ENCODE data around the gene LHPP.

The LHPP gene

DNA sequence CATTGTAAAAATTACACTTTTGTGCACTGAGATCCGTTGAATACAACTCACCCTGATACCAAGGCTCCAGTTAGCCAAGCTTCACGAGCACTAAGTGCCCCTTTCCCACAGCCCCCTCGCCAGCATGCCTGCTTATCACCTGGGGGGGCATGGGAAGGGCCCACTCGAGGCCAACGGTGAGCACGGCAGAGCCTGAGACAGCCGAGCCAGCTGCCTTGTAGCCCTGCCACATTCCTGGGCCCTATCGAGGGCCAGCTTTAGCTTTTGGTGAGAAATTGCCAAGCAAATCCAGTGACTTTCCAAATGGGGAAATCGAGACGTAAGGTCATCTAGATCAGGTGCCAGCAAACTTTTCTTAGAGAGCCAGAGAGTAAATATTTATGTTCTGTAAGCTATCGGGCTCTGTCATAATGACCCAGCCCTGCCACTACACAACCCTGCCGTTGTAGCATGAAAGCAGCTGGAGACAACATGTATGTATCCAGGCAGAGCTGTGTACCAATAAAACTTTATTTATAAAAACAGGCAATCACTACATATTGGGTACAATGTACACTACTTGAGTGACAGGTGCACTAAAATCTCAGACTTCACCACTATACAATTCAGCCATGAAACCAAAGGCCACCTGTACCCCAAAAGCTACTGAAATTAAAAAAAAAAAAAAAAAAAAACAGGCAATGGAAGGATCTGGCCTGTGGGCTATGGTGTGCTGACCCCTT is 198.9 kb downstream of the LHPP start:
- H3K4me1 ChIP-seq (ENCODE audit: low read depth, poor library complexity, severe bottlenecking): peaks cover 64% of the 10 kb centered on the region
- no peak overlapping the region for H3K4me3 ChIP-seq (IDR thresholded peaks at IDR 0.05; ENCODE audit: insufficient read depth, low read depth, low read length)
- peak overlapping the region; percentile 97 for H3K4me2 ChIP-seq
- no peaks in the 10 kb centered on the region for H3K36me3 ChIP-seq (ENCODE audit: insufficient read depth)
- no peaks in the 10 kb centered on the region for H4K20me1 ChIP-seq (ENCODE audit: insufficient read depth)
- peak overlapping the region; percentile 88; the same call in 1 of the 2 replicates for H3K27ac ChIP-seq
- H2AFZ ChIP-seq (ENCODE audit: low read depth): no peak overlapping the region
- peaks cover 43% of the 10 kb centered on the region for H3K79me2 ChIP-seq (ENCODE audit: insufficient read depth, low read depth)
- no peaks in the 10 kb centered on the region for H3K27me3 ChIP-seq (ENCODE audit: insufficient read depth, low read depth)
- H3K9ac ChIP-seq: no peak overlapping the region
- TF ChIP-seq, protein P1, sequence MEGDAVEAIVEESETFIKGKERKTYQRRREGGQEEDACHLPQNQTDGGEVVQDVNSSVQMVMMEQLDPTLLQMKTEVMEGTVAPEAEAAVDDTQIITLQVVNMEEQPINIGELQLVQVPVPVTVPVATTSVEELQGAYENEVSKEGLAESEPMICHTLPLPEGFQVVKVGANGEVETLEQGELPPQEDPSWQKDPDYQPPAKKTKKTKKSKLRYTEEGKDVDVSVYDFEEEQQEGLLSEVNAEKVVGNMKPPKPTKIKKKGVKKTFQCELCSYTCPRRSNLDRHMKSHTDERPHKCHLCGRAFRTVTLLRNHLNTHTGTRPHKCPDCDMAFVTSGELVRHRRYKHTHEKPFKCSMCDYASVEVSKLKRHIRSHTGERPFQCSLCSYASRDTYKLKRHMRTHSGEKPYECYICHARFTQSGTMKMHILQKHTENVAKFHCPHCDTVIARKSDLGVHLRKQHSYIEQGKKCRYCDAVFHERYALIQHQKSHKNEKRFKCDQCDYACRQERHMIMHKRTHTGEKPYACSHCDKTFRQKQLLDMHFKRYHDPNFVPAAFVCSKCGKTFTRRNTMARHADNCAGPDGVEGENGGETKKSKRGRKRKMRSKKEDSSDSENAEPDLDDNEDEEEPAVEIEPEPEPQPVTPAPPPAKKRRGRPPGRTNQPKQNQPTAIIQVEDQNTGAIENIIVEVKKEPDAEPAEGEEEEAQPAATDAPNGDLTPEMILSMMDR (conservative IDR thresholded peaks at IDR 0.05; ENCODE audit: low read depth, low read length): no peak

DNA sequence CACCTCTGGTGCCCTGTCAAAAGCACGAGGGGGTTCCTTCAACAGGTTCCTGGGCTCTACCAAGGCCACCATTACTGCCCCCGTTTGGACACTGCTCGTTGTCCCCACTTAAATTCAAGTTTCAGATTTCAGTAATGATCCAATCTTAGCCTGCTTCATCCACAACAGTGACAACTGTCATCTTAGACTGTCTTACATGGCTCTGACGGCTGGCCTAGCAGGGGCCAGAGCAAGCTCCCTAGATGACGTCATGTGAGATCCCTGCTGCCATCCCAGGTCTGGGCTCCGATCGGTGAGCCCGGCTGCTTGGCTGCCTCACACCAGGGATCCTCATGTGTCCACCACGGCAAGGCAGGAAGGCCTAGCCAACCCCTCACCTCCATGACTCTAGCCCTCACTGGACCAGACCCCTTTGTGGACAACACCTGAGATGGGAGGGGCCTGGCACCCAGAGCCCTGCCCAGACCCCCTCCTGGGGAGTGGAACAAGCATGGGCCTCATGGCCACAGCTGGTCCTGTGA is 200.1 kb downstream of the LHPP start:
- Histone ChIP-seq H3K79me2 (ENCODE audit: insufficient read depth, low read depth) (peaks cover 32% of the 10 kb centered on the region), H3K36me3 (ENCODE audit: insufficient read depth) (no peaks in the 10 kb centered on the region), H4K20me1 (ENCODE audit: insufficient read depth) (no peaks in the 10 kb centered on the region), H3K27ac (no peak overlapping the region), H2AFZ (ENCODE audit: low read depth) (no peak overlapping the region), H3K9ac (no peak overlapping the region), H3K4me2 (no peak overlapping the region), H3K4me3 (IDR thresholded peaks at IDR 0.05; ENCODE audit: insufficient read depth, low read depth, low read length) (no peak overlapping the region), H3K27me3 (ENCODE audit: insufficient read depth, low read depth) (no peaks in the 10 kb centered on the region), H3K4me1 (ENCODE audit: low read depth, poor library complexity, severe bottlenecking) (peaks cover 52% of the 10 kb centered on the region)
- TF ChIP-seq, protein P1 (conservative IDR thresholded peaks at IDR 0.05; ENCODE audit: low read depth, low read length): no peak

DNA sequence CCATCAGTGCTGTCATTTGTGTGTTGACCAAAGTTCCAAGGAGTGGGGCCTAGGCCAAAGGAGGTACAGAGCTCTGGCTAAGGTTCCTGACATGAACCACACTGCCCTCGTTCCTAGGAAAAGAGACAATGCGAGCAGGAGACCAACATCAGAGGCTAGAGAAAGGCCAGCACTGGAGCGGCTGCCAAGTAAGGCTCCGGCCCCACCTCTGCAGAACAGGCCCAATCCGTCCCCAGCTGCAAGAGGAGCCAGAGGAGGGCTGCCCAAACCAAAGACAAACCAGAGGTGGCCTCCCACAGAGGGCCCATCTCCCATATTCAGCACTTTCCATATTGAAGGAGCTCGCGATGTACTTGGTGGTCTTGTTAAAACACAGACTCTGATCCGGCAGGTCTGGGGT is 201.6 kb downstream of the LHPP start:
- H3K4me1 ChIP-seq (ENCODE audit: low read depth, poor library complexity, severe bottlenecking): peaks cover 38% of the 10 kb centered on the region
- H2AFZ ChIP-seq (ENCODE audit: low read depth): no peak overlapping the region
- H3K27ac ChIP-seq: no peak overlapping the region
- TF ChIP-seq, protein P1 (conservative IDR thresholded peaks at IDR 0.05; ENCODE audit: low read depth, low read length): no peak
- H3K36me3 ChIP-seq (ENCODE audit: insufficient read depth): no peaks in the 10 kb centered on the region
- no peak overlapping the region for H3K9ac ChIP-seq
- H3K4me3 ChIP-seq (IDR thresholded peaks at IDR 0.05; ENCODE audit: insufficient read depth, low read depth, low read length): no peak overlapping the region
- H4K20me1 ChIP-seq (ENCODE audit: insufficient read depth): no peaks in the 10 kb centered on the region
- H3K27me3 ChIP-seq (ENCODE audit: insufficient read depth, low read depth): no peaks in the 10 kb centered on the region
- H3K79me2 ChIP-seq (ENCODE audit: insufficient read depth, low read depth): peaks cover 27% of the 10 kb centered on the region; the same call in 1 of the 2 replicates
- no peak overlapping the region for H3K4me2 ChIP-seq
